LNCAP (cell line): Measurements from ENCODE around the gene LILRB2.

Source experiments
- TF ChIP-seq, protein P1 (sequence below): fragments of 450-650 bp; IDR thresholded peaks from 2 replicates; pipeline ENCODE4 v1.5.1; 2017; ENCODE audit warnings: mild to moderate bottlenecking

The LILRB2 gene

DNA sequence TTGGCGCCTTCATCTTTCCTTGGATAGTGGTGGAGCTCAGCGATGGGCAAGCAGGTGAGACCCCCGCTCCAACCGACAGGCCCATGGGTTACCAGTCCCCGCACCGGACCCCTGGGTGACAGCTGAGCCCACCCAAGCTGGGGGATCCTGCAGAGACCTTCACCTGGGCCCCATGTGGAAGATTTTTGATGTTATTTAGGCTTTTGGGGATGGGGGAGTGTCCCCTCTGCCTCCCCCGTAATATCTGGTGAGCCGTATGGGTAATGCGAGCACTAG, 37.0 kb upstream of the LILRB2 start:
- TF ChIP-seq, protein P1, sequence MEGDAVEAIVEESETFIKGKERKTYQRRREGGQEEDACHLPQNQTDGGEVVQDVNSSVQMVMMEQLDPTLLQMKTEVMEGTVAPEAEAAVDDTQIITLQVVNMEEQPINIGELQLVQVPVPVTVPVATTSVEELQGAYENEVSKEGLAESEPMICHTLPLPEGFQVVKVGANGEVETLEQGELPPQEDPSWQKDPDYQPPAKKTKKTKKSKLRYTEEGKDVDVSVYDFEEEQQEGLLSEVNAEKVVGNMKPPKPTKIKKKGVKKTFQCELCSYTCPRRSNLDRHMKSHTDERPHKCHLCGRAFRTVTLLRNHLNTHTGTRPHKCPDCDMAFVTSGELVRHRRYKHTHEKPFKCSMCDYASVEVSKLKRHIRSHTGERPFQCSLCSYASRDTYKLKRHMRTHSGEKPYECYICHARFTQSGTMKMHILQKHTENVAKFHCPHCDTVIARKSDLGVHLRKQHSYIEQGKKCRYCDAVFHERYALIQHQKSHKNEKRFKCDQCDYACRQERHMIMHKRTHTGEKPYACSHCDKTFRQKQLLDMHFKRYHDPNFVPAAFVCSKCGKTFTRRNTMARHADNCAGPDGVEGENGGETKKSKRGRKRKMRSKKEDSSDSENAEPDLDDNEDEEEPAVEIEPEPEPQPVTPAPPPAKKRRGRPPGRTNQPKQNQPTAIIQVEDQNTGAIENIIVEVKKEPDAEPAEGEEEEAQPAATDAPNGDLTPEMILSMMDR, result no peak

DNA sequence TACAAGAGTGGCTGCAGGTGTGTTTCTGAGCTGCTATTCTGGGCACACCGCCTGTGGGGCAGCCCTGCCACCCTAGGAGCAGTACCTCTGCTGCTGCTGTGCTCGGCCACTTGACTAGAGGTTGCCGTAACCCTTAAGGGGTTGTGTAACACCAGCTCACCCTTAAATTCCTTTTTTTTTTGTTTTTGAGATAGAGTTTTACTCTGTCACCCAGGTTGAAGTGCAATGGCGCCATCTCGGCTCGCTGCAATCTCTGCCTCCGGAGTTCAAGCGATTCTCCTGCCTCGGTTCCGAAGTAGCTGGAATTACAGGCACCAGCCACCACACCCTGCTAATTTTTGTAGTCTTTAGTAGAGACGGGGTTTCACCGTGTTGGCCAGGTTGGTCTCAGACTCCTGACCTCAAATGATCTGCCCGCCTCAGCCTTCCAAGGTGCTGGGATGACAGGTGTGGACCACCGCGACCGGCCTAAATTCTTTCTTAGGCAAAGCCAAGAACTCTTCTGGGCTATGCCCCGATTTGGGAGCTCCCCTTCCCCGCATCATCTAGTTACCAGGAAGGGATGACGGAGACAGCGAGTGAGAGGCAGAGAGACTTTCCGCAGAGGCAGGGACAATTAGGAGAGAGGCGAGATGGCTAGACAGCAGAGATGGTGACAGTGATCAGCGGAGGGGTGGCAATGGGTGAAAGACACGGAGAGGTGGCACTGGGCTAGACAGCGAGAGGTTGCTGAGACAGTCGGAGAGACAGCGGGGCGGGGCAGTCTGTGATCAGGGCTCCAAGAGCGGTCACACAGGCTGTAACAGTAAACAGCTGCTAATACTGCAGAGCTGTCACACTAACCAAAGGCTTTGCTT, 36.4 kb upstream of the LILRB2 start:
- TF ChIP-seq, protein P1, result no peak

DNA sequence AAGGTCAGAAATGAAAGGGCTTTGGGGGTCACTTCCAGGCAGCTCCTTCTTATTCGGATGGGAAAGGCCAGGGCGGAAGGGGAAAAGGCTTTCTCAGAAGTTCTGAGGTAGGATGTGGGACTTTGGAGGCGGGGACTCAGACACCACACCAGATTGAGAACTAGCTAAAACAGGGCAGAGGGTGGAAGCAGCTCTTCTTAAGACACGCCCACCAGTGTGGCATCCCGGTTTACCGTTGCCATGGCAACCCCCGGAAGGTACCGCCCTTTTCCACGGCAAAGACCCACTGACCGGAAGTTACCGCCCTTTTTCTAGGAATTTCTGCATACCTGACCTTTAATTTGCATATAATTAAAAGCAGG, 35.8 kb upstream of the LILRB2 start:
- TF ChIP-seq, protein P1, result no peak

DNA sequence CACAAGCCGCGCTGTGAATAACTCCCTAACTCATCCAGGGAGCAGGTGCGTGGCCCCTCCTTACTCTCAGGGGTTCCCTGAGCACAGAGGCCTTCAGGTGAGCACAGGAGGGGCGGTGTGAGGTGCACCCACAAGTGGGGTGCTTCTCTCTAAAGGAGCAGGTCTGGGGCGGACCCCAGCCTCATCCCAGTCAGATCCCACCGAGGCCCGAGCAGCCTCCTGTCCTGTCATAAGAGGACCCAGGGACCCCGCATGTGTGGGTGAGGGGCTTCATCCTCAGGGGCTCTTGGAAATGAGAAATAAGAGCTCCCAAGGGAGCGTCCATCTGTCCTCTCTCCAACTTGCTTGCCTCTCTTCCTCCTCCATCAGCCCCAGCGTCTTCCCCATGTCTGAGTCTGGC, 35.0 kb upstream of the LILRB2 start:
- TF ChIP-seq, protein P1, result no peak

DNA sequence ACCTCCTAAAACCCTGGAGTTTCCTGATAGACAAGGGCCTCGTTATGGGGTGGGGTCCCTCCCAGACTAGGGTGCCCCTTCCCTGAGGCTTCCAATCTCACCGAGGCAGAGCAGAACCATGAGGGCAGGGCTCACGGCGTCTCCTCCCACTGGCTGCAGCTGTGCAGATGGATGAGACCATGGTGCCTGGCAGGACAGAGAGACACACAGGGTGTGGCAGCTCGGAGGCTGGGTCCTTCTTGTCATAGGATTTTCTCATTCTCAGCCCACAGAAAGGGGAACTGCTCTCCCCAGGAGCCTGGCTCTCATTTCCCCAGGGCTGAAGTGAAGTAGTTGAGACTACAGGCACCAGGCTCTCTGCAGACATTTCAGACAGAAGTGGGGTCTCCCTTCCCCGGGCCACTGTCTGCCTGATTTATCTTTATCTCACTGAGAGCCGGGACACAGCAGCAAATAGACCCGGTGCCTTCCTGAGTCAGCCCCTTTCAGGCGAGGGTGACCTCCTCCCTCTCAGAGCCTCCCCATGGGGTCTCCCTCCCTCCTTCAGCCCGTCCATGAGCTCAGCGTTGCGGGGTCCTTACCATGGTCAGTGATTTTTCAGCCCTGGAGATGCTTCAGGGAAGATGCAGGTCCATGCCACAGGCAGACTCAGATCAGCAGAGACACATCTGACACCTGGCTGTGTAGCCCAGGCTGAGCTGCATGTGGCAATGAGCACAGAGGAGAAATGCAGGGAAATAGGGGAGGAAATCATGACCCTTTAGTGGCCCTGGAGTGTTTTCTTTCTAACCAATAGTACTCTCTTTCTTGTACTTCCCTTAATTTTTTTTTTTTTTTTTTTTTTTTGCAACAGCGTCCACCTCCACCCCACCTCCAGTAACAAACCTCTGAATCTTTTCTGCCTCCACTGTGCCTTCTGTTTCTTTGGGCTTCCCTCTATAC, 31.8 kb upstream of the LILRB2 start, which contains the start of gene LILRA5:
TSS of gene LILRA5 (minus strand) at position 731 of the 942 bp plus-strand sequence. CDS start at position 584, 147 bp downstream.
- TF ChIP-seq, protein P1, result no peak

DNA sequence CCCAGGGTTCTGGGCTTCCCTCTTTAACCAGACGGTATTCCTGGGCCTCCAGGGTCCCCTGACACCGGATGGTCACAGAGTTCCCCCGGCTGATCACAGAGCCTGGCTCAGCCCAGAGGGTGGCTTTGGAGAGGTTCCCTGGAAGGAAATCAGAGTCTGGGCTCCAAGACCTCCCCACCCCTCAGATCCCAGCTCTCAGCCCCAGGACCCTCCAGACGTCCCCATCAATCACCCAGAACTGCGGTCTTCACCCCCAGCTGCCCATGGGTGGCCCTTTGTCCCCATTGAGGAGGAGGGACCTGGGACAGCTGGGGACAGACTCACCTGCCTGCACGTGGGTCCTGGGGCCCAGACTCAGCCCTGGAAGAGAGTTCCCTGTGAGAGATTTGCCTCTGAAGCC, 31.1 kb upstream of the LILRB2 start:
- TF ChIP-seq, protein P1, result no peak

DNA sequence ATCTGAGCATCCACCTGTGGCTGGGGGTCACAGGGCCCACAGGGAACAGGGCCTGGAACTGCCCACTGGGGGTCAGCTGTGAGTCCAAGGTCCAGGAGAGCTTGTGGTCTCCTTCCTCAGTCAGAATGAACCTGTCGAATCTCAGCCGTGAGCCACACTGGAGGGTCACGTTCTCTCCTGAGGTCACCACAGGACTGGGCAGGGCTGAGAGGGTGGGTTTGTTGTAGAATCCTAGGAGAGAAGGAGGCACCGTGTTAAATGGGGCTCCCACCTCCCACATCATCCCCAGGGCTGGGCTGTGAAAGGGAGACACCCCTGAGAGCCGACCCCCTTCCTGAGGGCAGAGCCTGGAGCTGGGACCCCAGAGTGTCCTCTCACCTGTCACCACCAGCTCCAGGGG, 30.6 kb upstream of the LILRB2 start:
- TF ChIP-seq, protein P1, result no peak
